ENCODE data around the gene WFDC13. TPM values are rescaled to one million over a fixed set of nuclear protein-coding genes. Genes with fewer than 3 reads are reported as not detected.

WFDC13 gene
- total RNA-seq = not detected in 2 replicates

DNA sequence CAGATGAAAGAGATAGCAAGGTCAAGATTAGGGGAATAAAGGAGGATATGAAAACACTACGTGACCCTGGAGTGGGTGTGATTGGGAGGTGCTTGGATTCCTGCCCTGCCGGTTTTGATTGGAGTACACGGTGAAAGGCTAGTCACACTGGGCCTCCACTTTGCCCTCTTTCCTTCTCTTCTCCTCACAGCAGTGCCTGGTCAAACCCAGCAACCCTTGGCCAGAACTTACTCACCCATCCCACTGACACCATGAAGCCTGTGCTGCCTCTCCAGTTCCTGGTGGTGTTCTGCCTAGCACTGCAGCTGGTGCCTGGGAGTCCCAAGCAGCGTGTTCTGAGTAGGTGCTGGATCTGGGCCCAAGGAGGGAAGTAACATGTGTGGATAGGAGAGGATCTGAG is at the start of gene WFDC13:
TSS of gene WFDC13 (plus strand) at position 166 of the 400 bp plus-strand sequence. CDS start at position 252, 86 bp downstream.

GRCh38 chr20:45670139-45670538 is 31.7 kb upstream of the WFDC13 start, which contains the start of gene WFDC11:
Gene WFDC11, minus strand, starts transcription at chr20:45670239. Its CDS starts 19,639 bp downstream, at chr20:45650600.

DNA sequence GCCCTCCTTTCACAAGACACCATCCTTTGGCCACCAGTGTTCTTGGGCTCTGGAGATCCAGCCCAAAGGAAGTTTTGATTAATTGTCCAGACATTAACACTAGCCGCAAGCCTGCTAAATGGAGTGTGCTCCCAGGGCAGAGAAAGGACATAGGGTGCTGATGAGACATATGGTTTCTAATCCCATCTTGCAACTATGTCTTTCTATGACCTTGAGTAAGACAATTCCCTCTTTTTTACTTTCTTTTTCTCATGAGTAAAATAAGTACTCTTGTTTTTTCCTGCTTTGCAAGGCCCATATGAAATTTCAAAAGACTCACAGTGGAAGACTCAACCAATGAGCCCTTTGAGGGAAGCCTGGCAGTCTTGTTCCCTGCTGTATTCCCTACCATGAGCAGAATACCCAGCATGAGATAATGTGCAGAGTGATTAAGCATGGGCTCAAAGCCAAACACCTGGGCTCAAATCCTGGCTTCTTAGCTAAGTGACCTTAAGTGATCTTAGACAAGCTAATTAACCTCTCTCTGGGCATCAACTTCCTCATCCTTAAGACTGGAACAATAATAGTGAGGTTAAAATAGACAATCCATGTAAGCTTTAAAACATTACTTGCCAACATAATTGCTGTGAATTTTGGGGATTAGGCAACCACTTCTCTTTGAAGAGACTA is 3.3 kb downstream of the WFDC13 start, which contains the start of gene WFDC10B:
TSS of gene WFDC10B (minus strand) at position 51 of the 669 bp plus-strand sequence. CDS start 19,027 bp downstream, outside the sequence.

GRCh38 chr20:45722047-45722446 is 20.2 kb downstream of the WFDC13 start, which contains the start of gene SPINT4:
Gene SPINT4, plus strand, starts transcription at chr20:45722347. Its CDS starts 21 bp downstream, at chr20:45722368.

Other genes with a start within 250 kb of the WFDC13 start
- gene WFDC2, start 232.3 kb upstream of the WFDC13 start, total RNA-seq = 0.98 and 9.8 TPM in 2 replicates
- not detected in 2 replicates for gene SPINT3, start 186.4 kb upstream of the WFDC13 start, total RNA-seq
- gene WFDC6, start 162.6 kb upstream of the WFDC13 start, total RNA-seq = not detected in 2 replicates
- gene EPPIN, start 154.6 kb upstream of the WFDC13 start, total RNA-seq = not detected in 2 replicates
- gene WFDC8, start 122.8 kb upstream of the WFDC13 start, total RNA-seq = not detected in 2 replicates
- gene WFDC10A, start 72.3 kb upstream of the WFDC13 start, total RNA-seq = not detected in 2 replicates
- not detected in 2 replicates for gene WFDC9, start 70.8 kb upstream of the WFDC13 start, total RNA-seq
- not detected in 2 replicates for gene WFDC11, start 31.8 kb upstream of the WFDC13 start, total RNA-seq
- gene WFDC10B, start 3.0 kb downstream of the WFDC13 start, total RNA-seq = not detected in 2 replicates
- not detected in 2 replicates for gene SPINT4, start 20.3 kb downstream of the WFDC13 start, total RNA-seq
- gene WFDC3, start 89.8 kb downstream of the WFDC13 start, total RNA-seq = 1.1 TPM in 1 of 2 replicates, not detected in the other
- gene DNTTIP1, start 89.9 kb downstream of the WFDC13 start, total RNA-seq = 24.7 and 36.3 TPM in 2 replicates
- 20.9 and 425 TPM in 2 replicates for gene UBE2C, start 110.6 kb downstream of the WFDC13 start, total RNA-seq
- not detected in 2 replicates for gene TNNC2, start 125.3 kb downstream of the WFDC13 start, total RNA-seq
- 31.1 and 40.7 TPM in 2 replicates for gene SNX21, start 131.8 kb downstream of the WFDC13 start, total RNA-seq
- 36.0 and 46.5 TPM in 2 replicates for gene ACOT8, start 155.4 kb downstream of the WFDC13 start, total RNA-seq
- gene ZSWIM3, start 155.6 kb downstream of the WFDC13 start, total RNA-seq = 2.6 and 3.5 TPM in 2 replicates
- gene ZSWIM1, start 179.2 kb downstream of the WFDC13 start, total RNA-seq = 14.7 and 17.7 TPM in 2 replicates
- 0.16 and 1.1 TPM in 2 replicates for gene SPATA25, start 185.6 kb downstream of the WFDC13 start, total RNA-seq
- gene NEURL2, start 189.2 kb downstream of the WFDC13 start, total RNA-seq = 2.8 and 9.5 TPM in 2 replicates
- 70.9 and 232 TPM in 2 replicates for gene CTSA, start 189.3 kb downstream of the WFDC13 start, total RNA-seq
- 42.2 and 122 TPM in 2 replicates for gene PLTP, start 210.1 kb downstream of the WFDC13 start, total RNA-seq
- gene PCIF1, start 232.6 kb downstream of the WFDC13 start, total RNA-seq = 25.1 and 34.1 TPM in 2 replicates

Data from mesangial cell (primary cell).